GM23338 (cell line): Measurements from ENCODE around the gene MRGPRF.

ENCODE experiments used
- CREB1 ChIP-seq: fragments of 250-450 bp; sonication (Bioruptor Pico); IDR thresholded peaks from 2 replicates; pipeline ENCODE4 v1.5.0; 2020; ENCODE audit warnings: low read depth, mild to moderate bottlenecking, moderate library complexity
- CTCF ChIP-seq, 2 experiments: fragments of 200-600 bp in 1 of 2; sonication (generic) in 1 of 2; conservative IDR thresholded peaks; 2 replicates each; pipeline versions ENCODE4 v1.5.1 to v1.6.1; 2016 to 2017; ENCODE audit warnings: antibody characterized with exemption in 2 of 2, low read depth in 2 of 2, mild to moderate bottlenecking in 2 of 2, moderate library complexity in 1 of 2
- EZH2 ChIP-seq: fragments of 200-600 bp; sonication (generic); IDR thresholded peaks from one replicate; pipeline ENCODE4 v1.8.0; 2017; ENCODE audit warnings: antibody characterized with exemption, mild to moderate bottlenecking, low read depth; ENCODE audit not compliant: unreplicated experiment
- EZH2phosphoT487 ChIP-seq: fragments of 200-600 bp; sonication (generic); IDR thresholded peaks from one replicate; pipeline ENCODE4 v1.8.1; 2018; ENCODE audit warnings: antibody characterized with exemption; ENCODE audit not compliant: unreplicated experiment
- POLR2AphosphoS5 ChIP-seq: IDR thresholded peaks from 2 replicates; pipeline ENCODE4 v1.6.1; 2016; ENCODE audit warnings: antibody characterized with exemption, low read depth
- REST ChIP-seq: IDR thresholded peaks from one replicate; pipeline ENCODE4 v1.6.1; 2018; ENCODE audit warnings: antibody characterized with exemption; ENCODE audit not compliant: unreplicated experiment

GRCh38 chr11:69049490-69049867 lies 36.4 kb upstream of the MRGPRF start:
- TF ChIP-seq CTCF (conservative IDR thresholded peaks at IDR 0.05; ENCODE audit: low read depth in 2 of 2) (no peak), CREB1 (CRISPR knock-in tag) (no peak), REST (no peak), POLR2AphosphoS5 (no peak), EZH2phosphoT487 (no peak), EZH2 (no peak)
